WTC11 (cell line): ENCODE data around the gene GLI2. TPM values are rescaled to one million over a fixed set of nuclear protein-coding genes. Genes with fewer than 3 reads are reported as not detected.

ENCODE experiments used
- ATAC-seq: fragments of 200-7000 bp; cut with Tn5 transposase; 2 replicates; pipeline ENCODE4 v1.10.0; 2021; ENCODE audit warnings: mild to moderate bottlenecking, moderate library complexity
- CTCF ChIA-PET: fragments of 300-600 bp; sonication (Branson Sonifier 250); formaldehyde crosslinking; loops from one replicate; lab custom pipeline; 2021; ENCODE audit warnings: antibody characterized with exemption; lab: Charles Lee
- POLR2A ChIA-PET: fragments of 350-600 bp; sonication (Branson Sonifier 250); formaldehyde crosslinking; loops from one replicate; lab custom pipeline; 2021; ENCODE audit warnings: antibody characterized with exemption; lab: Charles Lee
- DNase-seq: peaks from one replicate; pipeline ENCODE4 v3.0.0; 2021; ENCODE audit warnings: low spot score
- H3K27ac Mint-ChIP-seq: 2 replicates; pipeline ENCODE4 v1.8.0; 2021; ENCODE audit warnings: mixed read lengths
- H3K27me3 Mint-ChIP-seq: 2 replicates; pipeline ENCODE4 v1.8.0; 2021; ENCODE audit warnings: low read depth, mild to moderate bottlenecking, moderate library complexity, mixed read lengths
- H3K36me3 Mint-ChIP-seq: 2 replicates; pipeline ENCODE4 v1.8.0; 2021; ENCODE audit warnings: mixed read lengths
- H3K4me1 Mint-ChIP-seq: 2 replicates; pipeline ENCODE4 v1.8.0; 2022; ENCODE audit warnings: mixed read lengths
- H3K4me3 Mint-ChIP-seq: 2 replicates; pipeline ENCODE4 v1.8.0; 2021; ENCODE audit warnings: mild to moderate bottlenecking, moderate library complexity, mixed read lengths
- H3K9me3 Mint-ChIP-seq: 2 replicates; pipeline ENCODE4 v1.8.0; 2021; ENCODE audit warnings: mixed read lengths
- CREB1 ChIP-seq: sonication (generic); formaldehyde crosslinking; IDR thresholded peaks from 2 replicates; pipeline ENCODE4 v1.8.0; 2023; ENCODE audit warnings: mild to moderate bottlenecking, missing genetic modification reagents
- CREM ChIP-seq: sonication (generic); formaldehyde crosslinking; IDR thresholded peaks from 2 replicates; pipeline ENCODE4 v1.8.1; 2022; ENCODE audit warnings: mild to moderate bottlenecking, missing genetic modification reagents, moderate library complexity
- NR2C2 ChIP-seq: sonication (generic); formaldehyde crosslinking; IDR thresholded peaks from 2 replicates; pipeline ENCODE4 v1.8.0; 2022; ENCODE audit warnings: mild to moderate bottlenecking, missing genetic modification reagents
- OVOL2 ChIP-seq: fragments of 250-450 bp; sonication (Bioruptor Pico); IDR thresholded peaks from 2 replicates; pipeline ENCODE4 v1.9.0; 2021; ENCODE audit warnings: mild to moderate bottlenecking, borderline replicate concordance
- RORB ChIP-seq: fragments of 250-450 bp; sonication (Bioruptor Pico); IDR thresholded peaks from 2 replicates; pipeline ENCODE4 v1.9.0; 2021; ENCODE audit warnings: mild to moderate bottlenecking
- SMAD3 ChIP-seq: sonication (generic); formaldehyde crosslinking; IDR thresholded peaks from 2 replicates; pipeline ENCODE4 v1.8.0; 2022; ENCODE audit warnings: missing genetic modification reagents, mild to moderate bottlenecking, borderline replicate concordance
- TCF7 ChIP-seq: sonication (generic); formaldehyde crosslinking; IDR thresholded peaks from 2 replicates; pipeline ENCODE4 v1.8.0; 2022; ENCODE audit warnings: mild to moderate bottlenecking, low read depth, missing genetic modification reagents, moderate library complexity
- TP53 ChIP-seq: sonication (generic); formaldehyde crosslinking; IDR thresholded peaks from 2 replicates; pipeline ENCODE4 v1.8.1; 2023; ENCODE audit warnings: mild to moderate bottlenecking, missing genetic modification reagents
- ZNF138 ChIP-seq: sonication (generic); formaldehyde crosslinking; conservative IDR thresholded peaks from 2 replicates; pipeline ENCODE4 v1.8.1; 2022; ENCODE audit warnings: mild to moderate bottlenecking, moderate library complexity, missing genetic modification reagents
- ZNF219 ChIP-seq: sonication (generic); formaldehyde crosslinking; IDR thresholded peaks from 2 replicates; pipeline ENCODE4 v1.8.0; 2023; ENCODE audit warnings: missing genetic modification reagents, mild to moderate bottlenecking, borderline replicate concordance
- total RNA-seq: library from RNA; stranded (reverse); gene quantifications from 3 replicates; pipeline ENCODE4 v1.2.3, GENCODE V29; 2021
- TF ChIP-seq, protein P1 (sequence below): fragments of 250-450 bp; sonication (Bioruptor Pico); IDR thresholded peaks from 2 replicates; pipeline ENCODE4 v2.1.2; 2022; ENCODE audit warnings: mild to moderate bottlenecking, moderate library complexity
- TF ChIP-seq, protein P2 (sequence below): fragments of 250-450 bp; sonication (Bioruptor Pico); IDR thresholded peaks from 2 replicates; pipeline ENCODE4 v1.9.0; 2021; ENCODE audit warnings: mild to moderate bottlenecking
- TF ChIP-seq, protein P3 (sequence below): fragments of 250-450 bp; sonication (Bioruptor Pico); IDR thresholded peaks from 2 replicates; pipeline ENCODE4 v1.9.0; 2021; ENCODE audit warnings: mild to moderate bottlenecking, borderline replicate concordance
- TF ChIP-seq, protein P4 (sequence below): sonication (generic); formaldehyde crosslinking; IDR thresholded peaks from 2 replicates; pipeline ENCODE4 v1.8.1; 2023; ENCODE audit warnings: mild to moderate bottlenecking, missing genetic modification reagents, moderate library complexity
- TF ChIP-seq, protein P5 (sequence below): sonication (generic); formaldehyde crosslinking; IDR thresholded peaks from 2 replicates; pipeline ENCODE4 v1.8.1; 2023; ENCODE audit warnings: mild to moderate bottlenecking, missing genetic modification reagents
- TF ChIP-seq, protein P6 (sequence below): sonication (generic); formaldehyde crosslinking; IDR thresholded peaks from 2 replicates; pipeline ENCODE4 v1.8.0; 2023; ENCODE audit warnings: mild to moderate bottlenecking, missing genetic modification reagents
- TF ChIP-seq, protein P7 (sequence below): sonication (generic); formaldehyde crosslinking; IDR thresholded peaks from 2 replicates; pipeline ENCODE4 v1.8.1; 2022; ENCODE audit warnings: mild to moderate bottlenecking, moderate library complexity, missing genetic modification reagents
- TF ChIP-seq, protein P8 (sequence below): fragments of 250-450 bp; sonication (Bioruptor Pico); IDR thresholded peaks from 2 replicates; pipeline ENCODE4 v1.9.0; 2021; ENCODE audit warnings: moderate library complexity, mild to moderate bottlenecking, inconsistent platforms, borderline replicate concordance

The GLI2 gene
- total RNA-seq, 1 experiment from 2014 or later: 60.9 TPM

DNA sequence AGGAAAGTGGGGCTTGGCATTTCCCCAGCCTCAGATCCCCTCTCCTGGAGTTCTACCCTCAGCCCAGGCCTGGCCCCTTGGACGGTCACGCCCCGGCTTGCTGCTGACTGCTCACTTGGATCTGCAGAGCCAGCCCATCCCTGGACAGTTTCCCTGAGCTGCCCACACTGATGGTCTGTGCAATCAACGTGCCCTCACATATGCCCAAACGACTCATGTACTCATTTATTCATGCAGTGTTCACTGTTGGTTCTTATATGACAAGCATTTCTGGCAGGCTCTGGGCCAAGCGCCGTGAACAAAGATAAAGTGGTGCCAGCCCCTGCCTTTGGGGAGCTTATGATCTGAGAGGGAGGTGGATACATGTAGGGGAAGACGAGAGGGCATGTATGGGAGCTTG, 20.3 kb upstream of the GLI2 start (continued):
- TF ChIP-seq, protein P1, sequence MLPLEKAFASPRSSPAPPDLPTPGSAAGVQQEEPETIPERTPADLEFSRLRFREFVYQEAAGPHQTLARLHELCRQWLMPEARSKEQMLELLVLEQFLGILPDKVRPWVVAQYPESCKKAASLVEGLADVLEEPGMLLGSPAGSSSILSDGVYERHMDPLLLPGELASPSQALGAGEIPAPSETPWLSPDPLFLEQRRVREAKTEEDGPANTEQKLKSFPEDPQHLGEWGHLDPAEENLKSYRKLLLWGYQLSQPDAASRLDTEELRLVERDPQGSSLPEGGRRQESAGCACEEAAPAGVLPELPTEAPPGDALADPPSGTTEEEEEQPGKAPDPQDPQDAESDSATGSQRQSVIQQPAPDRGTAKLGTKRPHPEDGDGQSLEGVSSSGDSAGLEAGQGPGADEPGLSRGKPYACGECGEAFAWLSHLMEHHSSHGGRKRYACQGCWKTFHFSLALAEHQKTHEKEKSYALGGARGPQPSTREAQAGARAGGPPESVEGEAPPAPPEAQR (CRISPR knock-in tag): no peak

DNA sequence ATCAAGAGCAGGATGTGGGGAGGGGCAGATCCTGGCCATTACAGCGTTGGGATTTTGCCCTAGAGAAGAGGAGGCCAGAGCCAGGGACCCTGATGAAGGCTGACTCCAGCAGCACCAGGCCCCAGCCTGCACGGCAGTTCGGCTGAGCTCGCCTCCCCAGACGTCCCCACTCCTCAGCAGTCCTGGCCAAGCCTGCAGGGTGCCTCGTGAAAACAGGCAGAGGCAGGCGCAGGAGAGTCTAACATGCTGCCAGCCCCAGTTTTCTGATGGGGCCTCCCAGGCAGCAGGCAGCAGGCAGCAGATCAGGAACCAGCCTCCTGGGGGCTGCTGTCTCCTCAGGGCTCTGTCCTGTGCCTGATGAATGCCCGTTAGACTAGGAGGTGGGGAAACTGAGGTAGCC, 19.7 kb upstream of the GLI2 start:
- H3K36me3 Mint-ChIP-seq: no peaks in the 10 kb centered on the region
- H3K27me3 Mint-ChIP-seq: peaks cover 65% of the 10 kb centered on the region

More for the DNA sequence above, 19.7 kb upstream of the GLI2 start:
- ChIA-PET POLR2A (no interaction called here), CTCF (no interaction called here)
- DNase-seq (no peak), ATAC-seq (no peak)
- TF ChIP-seq NR2C2 (no peak), SMAD3 (CRISPR knock-in tag) (no peak), OVOL2 (no peak), CREM (CRISPR knock-in tag) (no peak), RORB (CRISPR knock-in tag) (no peak), TCF7 (CRISPR knock-in tag) (no peak), TP53 (CRISPR knock-in tag) (no peak), CREB1 (CRISPR knock-in tag) (no peak), ZNF138 (no peak), ZNF219 (no peak)
- TF ChIP-seq, protein P2, sequence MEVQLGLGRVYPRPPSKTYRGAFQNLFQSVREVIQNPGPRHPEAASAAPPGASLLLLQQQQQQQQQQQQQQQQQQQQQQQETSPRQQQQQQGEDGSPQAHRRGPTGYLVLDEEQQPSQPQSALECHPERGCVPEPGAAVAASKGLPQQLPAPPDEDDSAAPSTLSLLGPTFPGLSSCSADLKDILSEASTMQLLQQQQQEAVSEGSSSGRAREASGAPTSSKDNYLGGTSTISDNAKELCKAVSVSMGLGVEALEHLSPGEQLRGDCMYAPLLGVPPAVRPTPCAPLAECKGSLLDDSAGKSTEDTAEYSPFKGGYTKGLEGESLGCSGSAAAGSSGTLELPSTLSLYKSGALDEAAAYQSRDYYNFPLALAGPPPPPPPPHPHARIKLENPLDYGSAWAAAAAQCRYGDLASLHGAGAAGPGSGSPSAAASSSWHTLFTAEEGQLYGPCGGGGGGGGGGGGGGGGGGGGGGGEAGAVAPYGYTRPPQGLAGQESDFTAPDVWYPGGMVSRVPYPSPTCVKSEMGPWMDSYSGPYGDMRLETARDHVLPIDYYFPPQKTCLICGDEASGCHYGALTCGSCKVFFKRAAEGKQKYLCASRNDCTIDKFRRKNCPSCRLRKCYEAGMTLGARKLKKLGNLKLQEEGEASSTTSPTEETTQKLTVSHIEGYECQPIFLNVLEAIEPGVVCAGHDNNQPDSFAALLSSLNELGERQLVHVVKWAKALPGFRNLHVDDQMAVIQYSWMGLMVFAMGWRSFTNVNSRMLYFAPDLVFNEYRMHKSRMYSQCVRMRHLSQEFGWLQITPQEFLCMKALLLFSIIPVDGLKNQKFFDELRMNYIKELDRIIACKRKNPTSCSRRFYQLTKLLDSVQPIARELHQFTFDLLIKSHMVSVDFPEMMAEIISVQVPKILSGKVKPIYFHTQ (CRISPR knock-in tag): no peak
- TF ChIP-seq, protein P3, sequence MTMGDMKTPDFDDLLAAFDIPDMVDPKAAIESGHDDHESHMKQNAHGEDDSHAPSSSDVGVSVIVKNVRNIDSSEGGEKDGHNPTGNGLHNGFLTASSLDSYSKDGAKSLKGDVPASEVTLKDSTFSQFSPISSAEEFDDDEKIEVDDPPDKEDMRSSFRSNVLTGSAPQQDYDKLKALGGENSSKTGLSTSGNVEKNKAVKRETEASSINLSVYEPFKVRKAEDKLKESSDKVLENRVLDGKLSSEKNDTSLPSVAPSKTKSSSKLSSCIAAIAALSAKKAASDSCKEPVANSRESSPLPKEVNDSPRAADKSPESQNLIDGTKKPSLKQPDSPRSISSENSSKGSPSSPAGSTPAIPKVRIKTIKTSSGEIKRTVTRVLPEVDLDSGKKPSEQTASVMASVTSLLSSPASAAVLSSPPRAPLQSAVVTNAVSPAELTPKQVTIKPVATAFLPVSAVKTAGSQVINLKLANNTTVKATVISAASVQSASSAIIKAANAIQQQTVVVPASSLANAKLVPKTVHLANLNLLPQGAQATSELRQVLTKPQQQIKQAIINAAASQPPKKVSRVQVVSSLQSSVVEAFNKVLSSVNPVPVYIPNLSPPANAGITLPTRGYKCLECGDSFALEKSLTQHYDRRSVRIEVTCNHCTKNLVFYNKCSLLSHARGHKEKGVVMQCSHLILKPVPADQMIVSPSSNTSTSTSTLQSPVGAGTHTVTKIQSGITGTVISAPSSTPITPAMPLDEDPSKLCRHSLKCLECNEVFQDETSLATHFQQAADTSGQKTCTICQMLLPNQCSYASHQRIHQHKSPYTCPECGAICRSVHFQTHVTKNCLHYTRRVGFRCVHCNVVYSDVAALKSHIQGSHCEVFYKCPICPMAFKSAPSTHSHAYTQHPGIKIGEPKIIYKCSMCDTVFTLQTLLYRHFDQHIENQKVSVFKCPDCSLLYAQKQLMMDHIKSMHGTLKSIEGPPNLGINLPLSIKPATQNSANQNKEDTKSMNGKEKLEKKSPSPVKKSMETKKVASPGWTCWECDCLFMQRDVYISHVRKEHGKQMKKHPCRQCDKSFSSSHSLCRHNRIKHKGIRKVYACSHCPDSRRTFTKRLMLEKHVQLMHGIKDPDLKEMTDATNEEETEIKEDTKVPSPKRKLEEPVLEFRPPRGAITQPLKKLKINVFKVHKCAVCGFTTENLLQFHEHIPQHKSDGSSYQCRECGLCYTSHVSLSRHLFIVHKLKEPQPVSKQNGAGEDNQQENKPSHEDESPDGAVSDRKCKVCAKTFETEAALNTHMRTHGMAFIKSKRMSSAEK (CRISPR knock-in tag): no peak
- TF ChIP-seq, protein P4, sequence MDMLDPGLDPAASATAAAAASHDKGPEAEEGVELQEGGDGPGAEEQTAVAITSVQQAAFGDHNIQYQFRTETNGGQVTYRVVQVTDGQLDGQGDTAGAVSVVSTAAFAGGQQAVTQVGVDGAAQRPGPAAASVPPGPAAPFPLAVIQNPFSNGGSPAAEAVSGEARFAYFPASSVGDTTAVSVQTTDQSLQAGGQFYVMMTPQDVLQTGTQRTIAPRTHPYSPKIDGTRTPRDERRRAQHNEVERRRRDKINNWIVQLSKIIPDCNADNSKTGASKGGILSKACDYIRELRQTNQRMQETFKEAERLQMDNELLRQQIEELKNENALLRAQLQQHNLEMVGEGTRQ: no peak
- TF ChIP-seq, protein P5, sequence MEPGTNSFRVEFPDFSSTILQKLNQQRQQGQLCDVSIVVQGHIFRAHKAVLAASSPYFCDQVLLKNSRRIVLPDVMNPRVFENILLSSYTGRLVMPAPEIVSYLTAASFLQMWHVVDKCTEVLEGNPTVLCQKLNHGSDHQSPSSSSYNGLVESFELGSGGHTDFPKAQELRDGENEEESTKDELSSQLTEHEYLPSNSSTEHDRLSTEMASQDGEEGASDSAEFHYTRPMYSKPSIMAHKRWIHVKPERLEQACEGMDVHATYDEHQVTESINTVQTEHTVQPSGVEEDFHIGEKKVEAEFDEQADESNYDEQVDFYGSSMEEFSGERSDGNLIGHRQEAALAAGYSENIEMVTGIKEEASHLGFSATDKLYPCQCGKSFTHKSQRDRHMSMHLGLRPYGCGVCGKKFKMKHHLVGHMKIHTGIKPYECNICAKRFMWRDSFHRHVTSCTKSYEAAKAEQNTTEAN (CRISPR knock-in tag): no peak
- TF ChIP-seq, protein P6, sequence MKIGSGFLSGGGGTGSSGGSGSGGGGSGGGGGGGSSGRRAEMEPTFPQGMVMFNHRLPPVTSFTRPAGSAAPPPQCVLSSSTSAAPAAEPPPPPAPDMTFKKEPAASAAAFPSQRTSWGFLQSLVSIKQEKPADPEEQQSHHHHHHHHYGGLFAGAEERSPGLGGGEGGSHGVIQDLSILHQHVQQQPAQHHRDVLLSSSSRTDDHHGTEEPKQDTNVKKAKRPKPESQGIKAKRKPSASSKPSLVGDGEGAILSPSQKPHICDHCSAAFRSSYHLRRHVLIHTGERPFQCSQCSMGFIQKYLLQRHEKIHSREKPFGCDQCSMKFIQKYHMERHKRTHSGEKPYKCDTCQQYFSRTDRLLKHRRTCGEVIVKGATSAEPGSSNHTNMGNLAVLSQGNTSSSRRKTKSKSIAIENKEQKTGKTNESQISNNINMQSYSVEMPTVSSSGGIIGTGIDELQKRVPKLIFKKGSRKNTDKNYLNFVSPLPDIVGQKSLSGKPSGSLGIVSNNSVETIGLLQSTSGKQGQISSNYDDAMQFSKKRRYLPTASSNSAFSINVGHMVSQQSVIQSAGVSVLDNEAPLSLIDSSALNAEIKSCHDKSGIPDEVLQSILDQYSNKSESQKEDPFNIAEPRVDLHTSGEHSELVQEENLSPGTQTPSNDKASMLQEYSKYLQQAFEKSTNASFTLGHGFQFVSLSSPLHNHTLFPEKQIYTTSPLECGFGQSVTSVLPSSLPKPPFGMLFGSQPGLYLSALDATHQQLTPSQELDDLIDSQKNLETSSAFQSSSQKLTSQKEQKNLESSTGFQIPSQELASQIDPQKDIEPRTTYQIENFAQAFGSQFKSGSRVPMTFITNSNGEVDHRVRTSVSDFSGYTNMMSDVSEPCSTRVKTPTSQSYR (CRISPR knock-in tag): no peak
- TF ChIP-seq, protein P7, sequence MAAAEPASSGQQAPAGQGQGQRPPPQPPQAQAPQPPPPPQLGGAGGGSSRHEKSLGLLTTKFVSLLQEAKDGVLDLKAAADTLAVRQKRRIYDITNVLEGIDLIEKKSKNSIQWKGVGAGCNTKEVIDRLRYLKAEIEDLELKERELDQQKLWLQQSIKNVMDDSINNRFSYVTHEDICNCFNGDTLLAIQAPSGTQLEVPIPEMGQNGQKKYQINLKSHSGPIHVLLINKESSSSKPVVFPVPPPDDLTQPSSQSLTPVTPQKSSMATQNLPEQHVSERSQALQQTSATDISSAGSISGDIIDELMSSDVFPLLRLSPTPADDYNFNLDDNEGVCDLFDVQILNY: no peak
- TF ChIP-seq, protein P8, sequence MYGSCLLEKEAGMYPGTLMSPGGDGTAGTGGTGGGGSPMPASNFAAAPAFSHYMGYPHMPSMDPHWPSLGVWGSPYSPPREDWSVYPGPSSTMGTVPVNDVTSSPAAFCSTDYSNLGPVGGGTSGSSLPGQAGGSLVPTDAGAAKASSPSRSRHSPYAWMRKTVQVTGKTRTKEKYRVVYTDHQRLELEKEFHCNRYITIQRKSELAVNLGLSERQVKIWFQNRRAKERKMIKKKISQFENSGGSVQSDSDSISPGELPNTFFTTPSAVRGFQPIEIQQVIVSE: no peak
- no peak overlapping the region for H3K27ac Mint-ChIP-seq
- H3K9me3 Mint-ChIP-seq: no peaks in the 10 kb centered on the region
- H3K4me1 Mint-ChIP-seq: peaks cover 38% of the 10 kb centered on the region
- no peak overlapping the region for H3K4me3 Mint-ChIP-seq
